NOMO-1 (cell line): Measurements from ENCODE around the gene LDLRAD4.

Source experiments
- DNase-seq, 2 experiments: peaks; one replicate each; lab custom pipeline; 2025; ENCODE audit not compliant: unreplicated experiment in 2 of 2; lab: John Stamatoyannopoulos, UW

LDLRAD4 gene

DNA sequence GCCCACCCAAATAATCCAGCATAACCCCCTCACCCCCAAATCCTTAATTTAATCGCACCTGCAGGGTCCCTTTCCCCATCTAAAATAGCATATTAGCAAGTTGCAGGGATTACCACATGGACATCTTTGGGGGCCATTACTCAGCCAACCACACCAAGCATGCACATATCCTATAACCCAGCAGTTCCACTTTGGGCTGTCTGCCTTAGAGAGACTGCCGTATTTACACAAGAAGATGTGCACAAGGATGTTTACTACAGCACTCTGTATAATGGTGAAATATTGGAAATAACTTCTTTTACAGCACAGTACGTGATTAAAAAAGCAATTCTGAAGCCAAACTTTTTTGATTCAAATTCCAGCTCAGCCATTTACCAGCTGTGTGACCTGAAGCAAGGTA is 17.3 kb upstream of the LDLRAD4 start:
- DNase-seq = no peak

DNA sequence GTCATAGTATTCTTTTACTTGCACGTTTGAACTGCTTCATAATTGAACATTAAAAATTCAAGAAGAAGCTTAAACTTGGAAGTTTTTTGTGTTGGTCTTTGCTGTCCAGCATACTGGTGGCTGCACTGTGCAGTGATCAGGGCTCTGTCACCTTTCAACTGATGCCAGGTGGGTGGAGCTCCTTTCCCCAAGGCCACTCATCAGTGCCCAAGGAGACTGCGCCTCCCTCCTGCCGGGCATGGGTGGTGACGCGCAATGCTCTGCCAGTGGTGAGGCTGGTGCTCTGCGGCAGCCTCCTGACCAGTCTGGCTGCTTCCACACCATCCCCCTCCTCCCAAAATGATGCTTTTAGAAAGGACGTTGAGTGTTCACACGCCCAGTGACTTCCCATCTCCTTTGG is 16.0 kb upstream of the LDLRAD4 start:
- DNase-seq = no peak

DNA sequence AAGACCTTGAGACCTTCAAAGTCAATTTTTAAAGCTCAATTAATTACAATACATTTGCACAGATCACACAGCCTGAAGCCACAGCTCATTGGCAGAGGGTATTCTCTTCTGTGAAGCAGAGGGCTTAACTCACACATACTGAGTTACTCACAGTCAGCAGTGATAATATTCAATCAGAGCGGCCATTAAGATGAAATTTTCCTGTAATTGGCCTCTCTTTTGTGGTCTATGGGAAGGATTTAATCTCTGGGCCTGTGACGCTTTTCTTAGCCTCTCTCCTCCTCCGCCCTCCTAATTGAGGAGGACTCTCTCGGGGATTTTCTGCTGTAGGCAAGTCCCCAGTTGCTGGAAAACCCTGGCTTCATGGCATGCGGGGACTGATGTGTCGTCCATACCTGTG is 12.3 kb upstream of the LDLRAD4 start:
- DNase-seq = no peak

DNA sequence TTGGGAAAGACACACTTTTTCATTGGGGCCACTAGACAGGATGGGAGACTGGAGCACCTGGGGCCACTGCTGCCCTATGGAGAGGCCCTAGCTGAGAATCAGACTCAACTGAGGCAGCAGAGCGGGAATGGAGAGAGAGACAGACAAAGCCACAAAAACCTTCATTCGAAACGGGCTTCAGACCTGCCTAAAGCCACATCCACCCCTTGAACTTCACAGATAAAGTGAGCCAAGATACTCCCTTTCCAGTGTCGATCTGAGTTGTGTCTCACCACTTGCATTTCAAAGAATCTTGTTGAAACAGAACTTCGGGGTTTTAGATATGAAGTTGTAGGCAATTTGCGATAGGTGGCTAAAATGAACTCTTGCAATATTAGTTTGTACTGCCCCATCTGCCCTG is 11.3 kb upstream of the LDLRAD4 start:
- no peak for DNase-seq

DNA sequence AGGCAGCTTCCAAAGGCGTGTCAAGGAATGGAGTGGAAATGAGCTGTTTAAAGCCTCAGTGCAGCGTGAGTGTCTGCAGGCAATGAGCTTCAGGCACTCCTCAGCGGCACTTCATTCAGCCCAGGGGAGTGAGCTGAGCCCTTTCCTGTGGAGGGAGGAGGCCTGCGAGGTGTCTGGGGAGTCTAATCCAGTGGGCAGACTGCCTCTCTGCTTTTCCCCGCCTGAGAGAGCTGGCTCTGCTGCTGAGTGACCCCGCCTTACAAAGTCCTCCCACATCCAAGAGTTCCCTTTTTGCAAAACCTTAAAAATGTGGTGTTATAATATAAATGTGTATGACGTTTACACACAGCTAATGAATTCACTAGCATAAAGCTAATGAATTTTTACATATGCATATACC is 7.0 kb upstream of the LDLRAD4 start:
- DNase-seq = no peak

DNA sequence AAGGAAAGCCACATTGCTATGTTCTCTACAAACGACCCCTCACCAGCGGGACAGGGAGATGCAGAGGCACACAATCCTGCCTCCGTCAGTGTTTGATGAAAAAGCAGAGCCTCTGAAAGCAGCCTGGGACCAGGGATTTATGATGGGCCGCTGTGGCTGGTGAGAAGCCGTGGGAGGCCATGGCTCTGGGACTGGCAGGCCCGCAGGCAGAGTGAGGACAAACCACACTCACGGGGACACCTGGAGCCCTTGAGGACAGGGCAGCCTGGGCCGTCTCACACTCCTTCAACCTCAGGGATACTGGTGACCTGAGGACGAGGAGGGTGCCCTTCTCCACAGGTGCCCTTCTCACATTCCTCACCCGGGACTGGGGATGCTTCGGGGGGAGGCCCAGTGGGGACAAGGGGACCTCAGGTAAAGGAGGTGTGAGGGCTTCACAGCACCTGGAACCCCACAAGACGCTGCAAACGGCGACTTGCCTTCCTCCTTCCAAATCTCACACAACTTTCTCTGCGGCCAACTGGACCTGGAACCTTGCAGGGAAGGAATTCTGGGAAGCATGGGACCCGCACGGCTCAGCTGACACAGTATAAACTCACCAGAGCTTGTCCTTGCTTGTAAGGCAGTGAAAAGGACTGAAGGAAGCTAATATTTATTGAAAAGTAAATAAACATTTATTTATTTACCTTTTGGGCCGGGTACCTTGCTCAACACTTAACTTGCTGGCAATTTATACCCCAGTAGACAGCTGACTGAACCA is 5.3 kb upstream of the LDLRAD4 start:
- no peak for DNase-seq

DNA sequence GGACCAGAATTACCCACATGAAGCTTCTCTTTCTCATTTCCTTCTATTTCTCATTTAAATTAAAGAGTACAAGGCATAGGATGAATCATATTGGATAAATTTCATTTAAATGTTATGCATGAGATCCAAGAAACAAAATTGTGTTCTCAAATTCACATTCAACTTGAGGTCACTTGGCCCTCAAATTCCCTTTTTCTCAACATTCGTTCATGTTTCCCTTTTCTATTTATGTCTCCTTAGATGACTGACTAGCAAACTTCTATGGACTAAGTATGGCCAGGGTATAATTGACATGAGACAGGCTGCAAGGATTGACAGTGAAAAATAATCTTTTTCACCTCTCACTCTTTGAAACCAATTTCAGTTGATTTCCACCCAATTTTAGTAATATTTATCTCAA is 4.0 kb upstream of the LDLRAD4 start:
- peak in 1 of 2 experiments; percentile 20 for DNase-seq

DNA sequence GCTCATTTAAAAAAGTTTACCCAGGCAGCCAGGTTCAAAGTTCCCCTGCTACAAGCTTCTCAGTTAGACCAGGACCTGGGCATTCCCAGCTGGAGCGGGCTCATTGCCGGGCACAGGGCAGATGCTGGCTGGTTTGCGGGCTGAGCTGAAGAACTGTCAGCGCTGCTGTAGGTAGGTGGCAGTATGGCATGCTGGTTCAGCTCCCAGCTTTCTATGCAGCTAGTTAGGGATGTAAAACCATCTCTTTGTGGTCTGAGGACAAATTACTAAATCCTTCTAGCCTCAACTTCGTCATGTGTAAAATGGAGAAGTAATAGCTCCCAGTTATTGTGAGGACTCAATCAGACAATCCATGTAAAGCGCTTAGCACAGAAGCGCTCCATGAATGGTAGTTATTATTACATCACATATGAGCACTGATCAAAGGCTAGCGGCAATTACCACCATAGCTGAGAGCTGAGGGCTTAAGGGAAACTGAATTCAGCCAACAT is 2.4 kb upstream of the LDLRAD4 start:
- peak; percentile 87 to 97 for DNase-seq

DNA sequence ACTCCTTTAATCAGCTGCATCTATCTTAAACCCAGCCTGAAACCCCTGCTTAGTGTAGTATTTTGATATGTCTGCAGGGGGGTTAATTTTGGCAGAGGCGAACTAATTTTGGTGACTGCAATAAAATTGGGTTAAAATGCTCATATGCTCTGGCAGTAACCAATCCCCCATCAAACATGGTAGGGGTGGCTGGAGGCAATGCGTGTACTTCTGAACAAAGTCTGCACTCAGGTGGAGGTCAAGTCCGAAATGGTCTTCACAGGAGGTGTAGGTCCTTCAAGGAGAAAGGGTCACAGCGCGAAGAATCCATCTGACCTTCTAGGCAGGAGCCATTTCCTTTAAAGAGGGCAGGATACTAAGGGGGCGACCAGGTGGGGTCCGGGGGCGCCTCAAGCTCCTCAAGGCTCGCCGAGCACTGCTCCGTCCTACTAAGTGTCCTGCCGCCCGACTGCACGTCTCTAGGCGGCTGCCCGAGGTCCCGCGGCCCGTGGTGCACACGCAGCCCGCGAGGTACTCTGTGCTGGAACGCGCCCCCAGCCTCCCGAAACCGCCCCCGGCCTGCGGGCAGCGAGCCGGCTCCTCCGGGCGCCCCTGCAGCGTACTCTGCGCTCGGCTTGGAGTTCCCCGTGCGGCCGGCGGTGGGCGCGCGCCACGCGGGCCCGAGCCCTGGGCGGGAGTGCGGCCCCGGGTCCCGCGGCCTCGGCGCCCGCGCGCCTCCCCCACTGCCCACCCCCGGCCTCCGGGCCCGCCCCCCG is 1.7 kb upstream of the LDLRAD4 start:
- DNase-seq = peak in 1 of 2 experiments; percentile 35

DNA sequence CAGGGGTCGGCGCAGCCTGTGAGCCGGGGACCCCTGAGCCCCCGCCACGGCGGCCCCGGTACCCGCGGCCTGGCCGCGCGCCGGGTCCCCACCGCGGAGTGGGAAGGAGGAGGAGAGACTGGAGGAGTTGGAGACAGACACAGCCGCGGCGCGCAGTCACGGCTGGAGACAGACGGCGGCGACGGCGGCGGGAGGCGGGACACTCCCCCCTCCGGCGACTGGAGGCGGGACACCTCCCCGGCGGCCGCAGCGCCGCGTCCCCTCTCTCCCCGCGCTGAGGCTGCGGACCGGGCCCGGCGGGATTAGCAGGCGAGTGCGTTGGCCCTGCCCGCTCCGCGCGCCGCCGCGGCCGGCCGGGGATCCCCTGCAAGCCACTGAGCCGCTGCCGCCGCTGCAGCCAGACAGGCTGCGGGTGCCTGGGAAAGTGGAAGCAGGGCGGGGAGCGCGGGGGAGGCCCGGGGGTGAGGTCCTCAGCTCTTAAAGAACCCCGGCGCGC is 1.0 kb upstream of the LDLRAD4 start:
- peak; percentile 55 to 59 for DNase-seq

DNA sequence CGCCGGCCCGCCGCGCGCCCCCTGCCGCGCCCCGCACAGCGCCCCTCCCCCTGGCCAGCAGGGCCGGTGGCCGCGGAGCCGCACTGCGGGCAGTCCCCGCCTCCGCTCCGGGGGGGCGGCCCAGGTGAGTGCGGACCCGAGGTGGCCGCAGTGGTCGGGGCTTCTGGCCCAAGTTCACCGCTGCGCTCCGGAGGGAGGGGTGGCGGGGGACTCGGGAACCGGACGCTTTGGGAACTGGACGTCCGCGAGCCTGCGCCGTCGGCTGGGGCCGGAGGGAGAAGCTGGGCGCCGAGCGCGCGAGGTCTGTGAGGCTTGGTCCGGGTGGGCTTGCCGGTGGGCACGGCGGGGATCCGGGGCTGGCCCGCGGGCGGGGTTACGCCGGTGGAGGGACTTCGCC is 591 bp upstream of the LDLRAD4 start:
- DNase-seq = no peak

DNA sequence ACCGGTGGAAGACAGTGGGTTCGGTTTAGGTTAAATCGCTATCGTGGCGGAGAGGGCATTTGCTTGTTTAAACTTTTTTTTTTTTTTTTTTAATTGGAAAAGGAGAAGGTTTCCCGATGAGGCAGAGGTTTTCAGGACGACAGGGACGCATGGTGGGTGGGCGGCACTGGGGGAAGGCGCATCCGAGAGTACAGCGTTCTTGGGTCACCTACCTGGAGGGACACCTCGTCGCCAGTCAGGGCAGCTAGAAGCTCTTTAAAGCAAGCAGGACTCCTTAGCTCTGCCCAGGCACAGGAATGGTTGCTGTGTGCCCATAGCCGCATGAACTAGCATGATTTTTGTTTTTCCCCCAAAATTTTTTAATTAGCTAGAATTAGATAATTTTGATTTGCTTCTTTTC is 437 bp downstream of the LDLRAD4 start:
- DNase-seq = no peak

DNA sequence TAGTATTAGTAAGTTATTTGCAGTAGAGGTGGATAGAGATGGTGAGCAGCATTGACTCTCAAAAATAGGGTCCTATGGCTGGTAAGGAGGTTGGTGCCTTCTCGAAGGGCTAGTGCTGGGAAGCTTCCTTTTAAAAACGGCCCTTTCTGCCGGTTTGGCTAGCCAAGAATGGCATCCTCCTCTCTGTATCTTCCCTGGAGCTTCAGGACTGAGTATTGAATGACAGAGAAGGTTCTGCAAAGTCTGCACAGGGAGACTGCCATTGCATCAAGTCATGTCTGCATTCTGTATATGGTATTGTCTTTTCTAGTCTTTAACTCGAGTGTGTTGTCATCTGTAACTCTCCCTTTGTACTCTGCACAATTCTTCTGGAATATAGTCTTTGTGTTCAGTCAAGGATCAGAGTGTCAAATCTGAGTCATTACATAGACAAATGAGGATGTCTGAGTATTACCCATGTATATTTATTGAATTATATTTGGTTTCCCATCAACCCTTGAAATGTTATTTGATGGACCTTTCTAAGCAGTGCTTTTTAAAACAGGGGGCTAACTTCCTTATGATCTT is 1.1 kb downstream of the LDLRAD4 start:
- DNase-seq = no peak

DNA sequence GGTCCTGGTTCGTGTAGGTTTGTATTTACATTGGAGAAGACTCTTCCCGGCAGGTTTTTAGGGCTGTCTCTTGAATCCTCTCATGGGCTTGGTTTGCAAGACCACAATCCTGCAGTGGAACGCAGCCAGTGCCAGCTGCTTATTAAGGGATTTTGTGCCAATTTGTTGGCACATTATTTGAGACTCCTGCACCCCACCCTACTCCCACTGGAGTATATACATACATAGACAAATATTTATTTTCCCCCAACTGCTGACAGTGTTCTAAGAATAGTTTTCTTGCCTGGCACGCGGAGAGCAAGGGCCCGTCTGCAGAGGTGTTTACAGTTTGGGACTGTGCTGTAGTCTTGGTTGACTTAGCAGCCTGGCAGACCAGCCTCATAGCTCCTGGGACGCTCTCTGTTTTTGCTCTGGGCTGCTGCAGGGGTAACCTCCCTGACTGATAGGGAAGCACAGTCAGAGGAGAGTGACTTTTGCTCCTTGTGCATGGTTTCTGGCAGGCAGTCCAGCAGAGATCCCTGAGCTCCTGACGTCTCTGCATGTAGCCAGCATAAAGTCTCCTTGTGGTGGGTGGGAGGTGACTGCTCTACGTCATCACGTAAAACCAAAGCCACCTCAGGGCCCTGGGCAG is 1.9 kb downstream of the LDLRAD4 start:
- no peak for DNase-seq

DNA sequence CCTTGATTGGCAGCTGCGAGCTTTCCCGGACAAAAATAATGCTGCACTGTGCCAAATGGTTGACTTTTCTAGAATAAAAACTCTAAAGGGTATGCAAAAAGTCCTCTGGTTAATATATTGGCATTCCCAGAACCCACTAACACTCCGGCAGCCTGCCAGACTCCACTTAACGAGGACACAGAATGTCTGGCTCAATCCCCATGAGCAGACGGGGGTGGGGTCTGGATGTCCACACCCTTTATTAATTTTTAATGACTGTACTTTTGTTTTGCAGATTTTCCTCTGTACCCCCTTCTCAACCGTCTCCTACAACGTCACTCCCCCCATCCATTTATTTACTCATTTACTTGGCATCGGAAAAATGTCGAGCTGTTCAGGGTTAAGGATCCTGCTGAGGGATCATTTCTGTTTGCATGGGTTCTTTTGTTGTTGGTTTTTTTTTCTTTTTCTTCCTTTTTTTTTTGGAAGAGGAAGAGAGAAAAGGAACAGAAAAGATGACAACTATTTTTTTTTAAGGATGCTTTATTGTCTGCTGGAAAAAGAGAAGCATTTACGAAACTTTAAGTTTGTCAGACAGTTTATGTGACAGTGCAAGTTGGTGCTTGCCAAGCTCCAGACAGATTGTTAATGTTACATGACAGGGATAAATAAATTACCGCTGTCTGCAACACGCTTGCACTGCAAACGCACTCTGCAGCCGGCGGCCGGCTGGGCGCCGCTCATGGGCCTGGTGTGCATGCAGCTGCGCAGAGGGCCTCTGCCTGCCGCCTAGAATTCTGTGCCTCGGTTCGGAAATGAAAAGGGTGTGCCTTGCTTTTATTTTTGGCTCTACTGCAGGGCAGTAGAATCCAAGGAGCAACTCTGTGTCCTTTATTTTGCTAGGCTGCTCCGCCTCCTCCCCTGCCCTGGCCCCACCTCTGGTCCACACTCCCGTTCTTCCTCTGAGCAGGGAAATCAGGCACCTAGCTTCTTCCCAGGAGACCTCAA is 3.6 kb downstream of the LDLRAD4 start:
- DNase-seq = peak; percentile 94

DNA sequence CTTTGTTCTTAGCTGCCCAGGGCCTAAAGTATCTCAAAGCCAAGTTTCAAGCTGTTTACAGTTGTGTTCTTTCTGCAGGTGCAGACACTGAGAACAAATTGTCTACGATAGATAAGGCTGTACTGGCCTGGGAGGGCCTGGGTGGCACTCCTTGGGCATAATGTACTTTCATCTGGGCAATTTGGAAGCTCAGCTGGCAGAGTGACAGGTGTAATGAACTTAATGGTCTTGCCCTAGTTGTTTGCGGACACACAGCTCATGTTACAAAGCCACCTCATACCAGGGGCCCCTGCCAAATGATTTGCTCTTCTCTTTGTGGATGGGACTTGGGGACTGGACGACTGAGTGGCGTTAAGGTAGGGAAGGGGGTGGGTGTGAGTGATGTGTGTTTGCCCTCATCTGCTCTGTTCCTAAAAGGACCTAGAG is 4.3 kb downstream of the LDLRAD4 start:
- DNase-seq = no peak

DNA sequence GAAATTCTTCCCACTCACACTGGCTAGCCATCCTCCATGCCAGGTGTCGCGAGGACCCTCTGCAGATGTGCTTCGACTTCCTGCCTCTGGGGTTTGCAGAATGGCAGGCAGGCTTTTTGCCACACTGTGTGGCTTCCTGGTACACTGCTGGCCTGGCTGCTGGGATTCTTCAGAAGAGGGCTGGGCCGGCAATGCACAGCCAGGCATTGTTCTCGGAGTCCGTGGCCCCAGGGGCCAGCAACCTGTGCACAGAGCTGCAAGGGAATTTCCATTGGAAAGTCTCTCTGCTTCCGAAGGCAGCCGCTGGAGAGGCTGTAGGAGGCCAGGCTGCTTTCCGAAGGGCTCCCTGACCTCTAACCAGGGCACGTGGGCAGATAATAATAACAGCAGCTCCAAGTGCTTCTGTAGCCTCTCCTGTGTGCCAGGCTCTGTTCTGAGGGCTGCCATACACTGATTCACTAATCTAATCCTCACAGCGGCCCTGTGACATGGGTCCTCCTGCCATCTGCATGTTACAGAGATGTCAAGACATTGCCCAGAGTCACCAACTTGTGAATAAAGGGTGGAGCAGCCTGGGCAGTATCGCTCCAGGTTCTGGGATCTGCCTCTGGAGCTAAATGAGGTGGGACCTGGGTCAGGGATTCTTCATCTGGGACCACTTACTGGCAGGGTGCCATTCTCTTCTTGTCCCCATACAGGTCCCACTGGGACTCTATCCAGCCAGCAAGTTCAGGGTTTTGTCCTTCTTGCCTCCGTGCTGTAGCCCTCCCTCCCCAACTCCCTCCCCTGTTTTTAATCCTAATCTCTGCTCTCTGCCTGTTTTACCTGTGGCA is 5.0 kb downstream of the LDLRAD4 start:
- DNase-seq = no peak

DNA sequence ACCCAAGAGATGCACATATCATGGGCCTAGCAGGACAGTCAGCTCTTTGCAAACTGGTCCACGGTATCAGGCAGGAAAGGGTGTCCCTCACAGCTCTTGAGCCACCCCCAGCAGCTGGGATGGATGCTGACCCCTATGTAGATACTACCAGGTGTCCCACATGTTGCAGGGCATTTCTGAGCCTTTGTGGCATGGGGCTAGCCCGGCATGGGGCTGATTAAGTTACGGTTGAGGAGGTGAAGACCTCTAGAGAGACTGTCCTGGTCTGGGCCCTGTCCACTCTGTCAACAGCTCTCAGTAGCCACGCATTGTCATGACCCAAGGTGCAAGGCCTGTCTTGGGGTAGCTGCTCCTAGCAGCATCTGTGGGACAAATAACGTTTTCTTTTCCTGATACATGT is 6.7 kb downstream of the LDLRAD4 start:
- no peak for DNase-seq

DNA sequence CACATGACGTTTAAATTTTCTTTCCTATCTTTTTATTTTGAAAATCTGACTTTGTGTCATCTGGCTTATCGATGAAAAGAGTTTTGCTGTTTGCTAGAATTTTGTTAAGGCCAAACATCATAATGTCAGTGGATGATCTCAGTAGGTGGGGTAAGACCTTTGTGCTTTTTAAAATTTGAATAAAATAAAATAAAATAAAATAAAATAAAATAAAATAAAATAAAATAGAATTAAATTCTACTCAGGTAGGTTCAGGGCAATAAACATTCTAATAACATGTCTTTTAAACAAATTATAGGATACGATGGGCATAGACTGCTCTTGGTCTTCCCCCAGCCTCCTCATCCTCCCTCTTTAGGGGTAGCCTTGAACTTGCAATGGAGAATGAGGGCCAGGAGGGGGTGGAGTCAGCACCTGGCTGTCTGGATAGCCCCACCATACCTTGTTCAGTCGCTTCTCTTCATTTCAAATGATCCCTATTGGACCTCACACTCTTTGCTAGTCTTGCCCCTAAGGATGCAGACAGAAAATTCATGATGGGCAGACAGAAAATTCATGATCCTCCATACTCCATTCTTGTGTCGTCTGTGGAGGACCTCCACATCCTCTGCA is 8.1 kb downstream of the LDLRAD4 start:
- no peak for DNase-seq
